ENCODE results near the gene NEK4. TPM values are rescaled to one million over a fixed set of nuclear protein-coding genes. Genes with fewer than 3 reads are reported as not detected.

Gene NEK4
- polyA plus RNA-seq, 1 of the 3 experiments (the other 2 are of a cell fraction) = 8.8 TPM

DNA sequence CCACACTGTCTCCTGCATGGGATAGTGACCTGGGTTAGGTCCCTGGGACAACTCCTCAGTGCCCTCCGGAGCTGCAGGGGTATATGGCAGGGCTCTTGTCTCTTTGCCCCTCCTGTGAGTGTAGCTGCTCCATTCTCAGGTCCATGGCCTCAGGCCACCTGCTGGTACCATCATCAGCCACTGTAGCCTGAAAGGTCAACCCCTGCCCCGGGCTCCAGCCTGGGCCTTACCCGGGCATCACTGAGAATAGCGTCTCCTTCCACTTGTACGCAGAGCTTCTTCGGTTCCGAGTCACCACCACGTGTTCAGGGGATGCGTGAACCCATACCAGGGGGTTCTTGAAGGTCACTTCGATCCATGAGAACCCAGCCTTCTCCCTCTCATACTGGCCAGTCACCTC is 45.9 kb upstream of the NEK4 start:
- CTCF ChIA-PET = interaction anchor here (1.8 kb wide), 1 partner anchor 29 kb away, joined by 5 read pairs; no protein-coding TSS in a partner anchor
- Histone ChIP-seq H3K9ac (no peak overlapping the region), H3K9me3 (no peaks in the 10 kb centered on the region), H3F3A (replicated peaks; ENCODE audit: insufficient read depth) (no peaks in the 10 kb centered on the region), H3K4me2 (no peak overlapping the region), H3K27ac (ENCODE audit: low read depth in 2 of 2, low read length in 1 of 2) (no peak overlapping the region), H3K4me1 (ENCODE audit: control insufficient read depth in 1 of 2, insufficient read depth in 2 of 2, low read depth in 1 of 2, low read length in 1 of 2) (no peaks in the 10 kb centered on the region; a peak in 1 of 4 replicates), H4K20me1 (ENCODE audit: insufficient read depth) (no peaks in the 10 kb centered on the region), H3K79me2 (ENCODE audit: insufficient read depth) (no peaks in the 10 kb centered on the region), H3K4me3 (ENCODE audit: low read depth in 2 of 2, low read length in 1 of 2) (no peak overlapping the region), H2AFZ (ENCODE audit: low read depth) (no peak overlapping the region), H3K9me2 (no peaks in the 10 kb centered on the region), H3K27me3 (ENCODE audit: insufficient read depth) (no peaks in the 10 kb centered on the region), H3K36me3 (replicated peaks in 1 of 2; ENCODE audit: control insufficient read depth in 1 of 2, insufficient read depth in 2 of 2, low read length in 1 of 2) (no peaks in the 10 kb centered on the region)
- POLR2A ChIA-PET = no interaction called here
- TF ChIP-seq SIN3A (IDR thresholded peaks at IDR 0.05; ENCODE audit: borderline replicate concordance, low read depth, low read length) (no peak), NRF1 (IDR thresholded peaks at IDR 0.05; ENCODE audit: low read depth, low read length) (no peak), GATA2 (CRISPR knock-in tag; IDR thresholded peaks at IDR 0.05) (no peak), RAD21 (IDR thresholded peaks at IDR 0.05; ENCODE audit: low read length) (no peak), JUND (IDR thresholded peaks at IDR 0.05) (no peak), MEF2A (IDR thresholded peaks at IDR 0.05; ENCODE audit: borderline replicate concordance, low read depth) (no peak), FOSL2 (IDR thresholded peaks at IDR 0.05; ENCODE audit: borderline replicate concordance, low read depth) (no peak), POLR2AphosphoS5 (IDR thresholded peaks at IDR 0.05; ENCODE audit: low read depth, low read length) (no peak), RXRA (IDR thresholded peaks at IDR 0.05; ENCODE audit: borderline replicate concordance, low read depth) (no peak), FOXJ3 (CRISPR knock-in tag; IDR thresholded peaks at IDR 0.05) (no peak), TCF12 (IDR thresholded peaks at IDR 0.05) (no peak), GABPA (IDR thresholded peaks at IDR 0.05; ENCODE audit: low read depth) (no peak), RCOR1 (IDR thresholded peaks at IDR 0.05; ENCODE audit: low read length) (no peak), MXI1 (IDR thresholded peaks at IDR 0.05; ENCODE audit: low read depth, low read length) (no peak)
- TF ChIP-seq, protein P1, sequence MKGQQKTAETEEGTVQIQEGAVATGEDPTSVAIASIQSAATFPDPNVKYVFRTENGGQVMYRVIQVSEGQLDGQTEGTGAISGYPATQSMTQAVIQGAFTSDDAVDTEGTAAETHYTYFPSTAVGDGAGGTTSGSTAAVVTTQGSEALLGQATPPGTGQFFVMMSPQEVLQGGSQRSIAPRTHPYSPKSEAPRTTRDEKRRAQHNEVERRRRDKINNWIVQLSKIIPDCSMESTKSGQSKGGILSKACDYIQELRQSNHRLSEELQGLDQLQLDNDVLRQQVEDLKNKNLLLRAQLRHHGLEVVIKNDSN (IDR thresholded peaks at IDR 0.05; ENCODE audit: borderline replicate concordance, low read depth) = no peak
- TF ChIP-seq, protein P2, sequence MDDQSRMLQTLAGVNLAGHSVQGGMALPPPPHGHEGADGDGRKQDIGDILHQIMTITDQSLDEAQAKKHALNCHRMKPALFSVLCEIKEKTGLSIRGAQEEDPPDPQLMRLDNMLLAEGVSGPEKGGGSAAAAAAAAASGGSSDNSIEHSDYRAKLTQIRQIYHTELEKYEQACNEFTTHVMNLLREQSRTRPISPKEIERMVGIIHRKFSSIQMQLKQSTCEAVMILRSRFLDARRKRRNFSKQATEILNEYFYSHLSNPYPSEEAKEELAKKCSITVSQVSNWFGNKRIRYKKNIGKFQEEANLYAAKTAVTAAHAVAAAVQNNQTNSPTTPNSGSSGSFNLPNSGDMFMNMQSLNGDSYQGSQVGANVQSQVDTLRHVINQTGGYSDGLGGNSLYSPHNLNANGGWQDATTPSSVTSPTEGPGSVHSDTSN (IDR thresholded peaks at IDR 0.05) = no peak
- TF ChIP-seq, protein P3, sequence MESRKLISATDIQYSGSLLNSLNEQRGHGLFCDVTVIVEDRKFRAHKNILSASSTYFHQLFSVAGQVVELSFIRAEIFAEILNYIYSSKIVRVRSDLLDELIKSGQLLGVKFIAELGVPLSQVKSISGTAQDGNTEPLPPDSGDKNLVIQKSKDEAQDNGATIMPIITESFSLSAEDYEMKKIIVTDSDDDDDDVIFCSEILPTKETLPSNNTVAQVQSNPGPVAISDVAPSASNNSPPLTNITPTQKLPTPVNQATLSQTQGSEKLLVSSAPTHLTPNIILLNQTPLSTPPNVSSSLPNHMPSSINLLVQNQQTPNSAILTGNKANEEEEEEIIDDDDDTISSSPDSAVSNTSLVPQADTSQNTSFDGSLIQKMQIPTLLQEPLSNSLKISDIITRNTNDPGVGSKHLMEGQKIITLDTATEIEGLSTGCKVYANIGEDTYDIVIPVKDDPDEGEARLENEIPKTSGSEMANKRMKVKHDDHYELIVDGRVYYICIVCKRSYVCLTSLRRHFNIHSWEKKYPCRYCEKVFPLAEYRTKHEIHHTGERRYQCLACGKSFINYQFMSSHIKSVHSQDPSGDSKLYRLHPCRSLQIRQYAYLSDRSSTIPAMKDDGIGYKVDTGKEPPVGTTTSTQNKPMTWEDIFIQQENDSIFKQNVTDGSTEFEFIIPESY (IDR thresholded peaks at IDR 0.05; ENCODE audit: borderline replicate concordance, low read depth) = no peak
- TF ChIP-seq, protein P4, sequence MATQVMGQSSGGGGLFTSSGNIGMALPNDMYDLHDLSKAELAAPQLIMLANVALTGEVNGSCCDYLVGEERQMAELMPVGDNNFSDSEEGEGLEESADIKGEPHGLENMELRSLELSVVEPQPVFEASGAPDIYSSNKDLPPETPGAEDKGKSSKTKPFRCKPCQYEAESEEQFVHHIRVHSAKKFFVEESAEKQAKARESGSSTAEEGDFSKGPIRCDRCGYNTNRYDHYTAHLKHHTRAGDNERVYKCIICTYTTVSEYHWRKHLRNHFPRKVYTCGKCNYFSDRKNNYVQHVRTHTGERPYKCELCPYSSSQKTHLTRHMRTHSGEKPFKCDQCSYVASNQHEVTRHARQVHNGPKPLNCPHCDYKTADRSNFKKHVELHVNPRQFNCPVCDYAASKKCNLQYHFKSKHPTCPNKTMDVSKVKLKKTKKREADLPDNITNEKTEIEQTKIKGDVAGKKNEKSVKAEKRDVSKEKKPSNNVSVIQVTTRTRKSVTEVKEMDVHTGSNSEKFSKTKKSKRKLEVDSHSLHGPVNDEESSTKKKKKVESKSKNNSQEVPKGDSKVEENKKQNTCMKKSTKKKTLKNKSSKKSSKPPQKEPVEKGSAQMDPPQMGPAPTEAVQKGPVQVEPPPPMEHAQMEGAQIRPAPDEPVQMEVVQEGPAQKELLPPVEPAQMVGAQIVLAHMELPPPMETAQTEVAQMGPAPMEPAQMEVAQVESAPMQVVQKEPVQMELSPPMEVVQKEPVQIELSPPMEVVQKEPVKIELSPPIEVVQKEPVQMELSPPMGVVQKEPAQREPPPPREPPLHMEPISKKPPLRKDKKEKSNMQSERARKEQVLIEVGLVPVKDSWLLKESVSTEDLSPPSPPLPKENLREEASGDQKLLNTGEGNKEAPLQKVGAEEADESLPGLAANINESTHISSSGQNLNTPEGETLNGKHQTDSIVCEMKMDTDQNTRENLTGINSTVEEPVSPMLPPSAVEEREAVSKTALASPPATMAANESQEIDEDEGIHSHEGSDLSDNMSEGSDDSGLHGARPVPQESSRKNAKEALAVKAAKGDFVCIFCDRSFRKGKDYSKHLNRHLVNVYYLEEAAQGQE (IDR thresholded peaks at IDR 0.05; ENCODE audit: low read depth, low read length) = no peak
- TF ChIP-seq, protein P5, sequence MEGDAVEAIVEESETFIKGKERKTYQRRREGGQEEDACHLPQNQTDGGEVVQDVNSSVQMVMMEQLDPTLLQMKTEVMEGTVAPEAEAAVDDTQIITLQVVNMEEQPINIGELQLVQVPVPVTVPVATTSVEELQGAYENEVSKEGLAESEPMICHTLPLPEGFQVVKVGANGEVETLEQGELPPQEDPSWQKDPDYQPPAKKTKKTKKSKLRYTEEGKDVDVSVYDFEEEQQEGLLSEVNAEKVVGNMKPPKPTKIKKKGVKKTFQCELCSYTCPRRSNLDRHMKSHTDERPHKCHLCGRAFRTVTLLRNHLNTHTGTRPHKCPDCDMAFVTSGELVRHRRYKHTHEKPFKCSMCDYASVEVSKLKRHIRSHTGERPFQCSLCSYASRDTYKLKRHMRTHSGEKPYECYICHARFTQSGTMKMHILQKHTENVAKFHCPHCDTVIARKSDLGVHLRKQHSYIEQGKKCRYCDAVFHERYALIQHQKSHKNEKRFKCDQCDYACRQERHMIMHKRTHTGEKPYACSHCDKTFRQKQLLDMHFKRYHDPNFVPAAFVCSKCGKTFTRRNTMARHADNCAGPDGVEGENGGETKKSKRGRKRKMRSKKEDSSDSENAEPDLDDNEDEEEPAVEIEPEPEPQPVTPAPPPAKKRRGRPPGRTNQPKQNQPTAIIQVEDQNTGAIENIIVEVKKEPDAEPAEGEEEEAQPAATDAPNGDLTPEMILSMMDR (IDR thresholded peaks at IDR 0.05) = no peak
- WGBS (ENCODE audit: low lambda C conversion rate) = 84% methylated on average over 7 of the region's 10 CpGs
- DNase-seq = no peak
